ENCODE results near the gene DNAJB11.
"Not testable (repeated sequence)": the region's sequence is repeated elsewhere in the genome, so short reads cannot be mapped to it uniquely, and the experiment has no call there.

DNAJB11 gene

DNA sequence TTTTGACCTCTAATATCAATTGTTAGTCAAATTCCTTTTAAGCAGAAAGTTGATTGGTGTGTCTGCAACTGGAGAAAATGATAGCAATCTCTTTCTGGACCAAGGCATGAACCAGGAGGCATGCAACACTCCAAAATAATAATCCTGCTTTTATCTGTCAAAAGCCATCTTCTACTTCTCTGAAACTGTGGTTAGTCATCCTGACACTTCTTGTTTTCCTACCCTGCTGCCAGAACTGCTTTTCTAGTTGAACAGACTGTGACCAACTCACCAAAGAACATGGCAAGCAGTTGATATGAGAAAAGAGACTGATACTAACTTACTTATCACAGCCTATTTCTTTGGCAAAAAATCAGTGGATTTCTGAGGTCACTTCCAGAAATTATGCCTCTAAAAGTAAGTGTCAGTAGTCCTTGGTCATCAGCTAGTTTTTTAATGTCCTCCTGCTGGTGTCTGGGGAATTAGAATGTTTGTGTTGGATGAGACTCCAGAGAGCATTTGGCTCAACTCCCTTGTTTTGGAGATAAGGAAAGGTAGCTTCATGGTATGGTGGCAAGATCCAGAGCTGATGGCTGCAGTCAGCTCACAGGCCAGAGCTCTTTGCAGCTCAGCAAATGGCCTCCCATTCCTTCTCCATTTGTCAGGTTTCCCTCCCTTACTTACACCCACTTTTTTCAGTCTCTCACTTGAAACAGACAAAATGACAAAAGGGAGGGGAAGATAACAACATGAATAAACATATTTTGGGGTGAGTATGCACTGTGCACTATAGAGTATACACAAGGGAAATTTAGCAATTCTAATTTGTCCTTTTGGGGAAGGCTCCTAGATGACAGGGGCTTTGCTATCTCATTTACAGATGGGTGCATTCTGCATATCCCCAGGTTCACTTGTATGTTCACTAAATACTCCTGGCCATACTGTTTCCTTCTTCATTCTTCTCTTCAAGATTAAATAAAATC lies 33.4 kb upstream of the DNAJB11 start:
- Mint-ChIP-seq H3K27me3 (no peaks in the 10 kb centered on the region), H3K27ac (peak overlapping the region; percentile 74), H3K36me3 (ENCODE audit: low read depth) (peaks cover 11% of the 10 kb centered on the region), H3K4me3 (no peak overlapping the region), H3K9me3 (no peaks in the 10 kb centered on the region), H3K4me1 (ENCODE audit: low read depth) (peaks cover 64% of the 10 kb centered on the region)
- intact Hi-C loops (cut with micrococcal nuclease), result no loop called here

- no peak overlapping the region for H3K4me3 Mint-ChIP-seq
- H3K36me3 Mint-ChIP-seq (ENCODE audit: low read depth), result peaks cover 21% of the 10 kb centered on the region
- no peaks in the 10 kb centered on the region for H3K27me3 Mint-ChIP-seq
- peaks cover 54% of the 10 kb centered on the region for H3K4me1 Mint-ChIP-seq (ENCODE audit: low read depth)
- intact Hi-C loops (cut with micrococcal nuclease), result no loop called here
- H3K9me3 Mint-ChIP-seq, result no peaks in the 10 kb centered on the region
- H3K27ac Mint-ChIP-seq, result no peak overlapping the region
These were observed 31.7 kb upstream of the DNAJB11 start for GRCh38 chr3:186538779-186539178.

DNA sequence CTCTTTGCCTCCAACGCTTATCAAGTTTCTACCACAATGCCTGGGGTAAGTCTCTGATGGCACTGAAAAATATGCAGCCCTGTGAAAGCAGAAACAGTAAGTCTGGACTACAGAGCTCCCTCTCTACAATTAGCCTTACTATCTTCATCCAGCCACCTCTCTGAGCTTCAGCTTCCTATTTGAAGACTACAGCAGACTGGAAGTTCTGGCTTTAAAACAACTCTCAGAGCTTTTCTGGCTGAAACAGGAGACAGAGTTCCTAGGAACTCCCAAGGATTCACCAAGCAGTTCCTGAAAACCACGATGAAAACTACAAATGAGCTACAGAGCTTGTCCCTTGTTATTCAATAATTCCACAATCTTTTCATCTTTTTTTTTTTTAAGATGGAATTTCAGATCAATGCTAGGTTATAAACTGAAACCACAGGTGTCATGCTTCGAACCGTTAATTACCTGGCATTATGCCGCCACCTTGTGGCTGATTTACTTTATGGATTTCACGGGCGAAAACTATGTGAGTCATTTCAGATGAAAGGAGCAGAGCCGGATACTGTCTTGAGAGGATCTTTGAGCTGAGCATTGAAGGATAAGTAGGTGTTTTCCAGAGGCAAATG lies 30.2 kb upstream of the DNAJB11 start:
- H3K27ac Mint-ChIP-seq, result peak overlapping the region; percentile 7
- no peaks in the 10 kb centered on the region for H3K27me3 Mint-ChIP-seq
- H3K4me1 Mint-ChIP-seq (ENCODE audit: low read depth), result peaks cover 39% of the 10 kb centered on the region
- no peaks in the 10 kb centered on the region for H3K9me3 Mint-ChIP-seq
- peaks cover 29% of the 10 kb centered on the region for H3K36me3 Mint-ChIP-seq (ENCODE audit: low read depth)
- no peak overlapping the region for H3K4me3 Mint-ChIP-seq
- intact Hi-C loops (cut with micrococcal nuclease), result loop anchor here (1.0 to 2.0 kb wide), 2 partner anchors 281 to 558 kb away; no protein-coding TSS in a partner anchor

DNA sequence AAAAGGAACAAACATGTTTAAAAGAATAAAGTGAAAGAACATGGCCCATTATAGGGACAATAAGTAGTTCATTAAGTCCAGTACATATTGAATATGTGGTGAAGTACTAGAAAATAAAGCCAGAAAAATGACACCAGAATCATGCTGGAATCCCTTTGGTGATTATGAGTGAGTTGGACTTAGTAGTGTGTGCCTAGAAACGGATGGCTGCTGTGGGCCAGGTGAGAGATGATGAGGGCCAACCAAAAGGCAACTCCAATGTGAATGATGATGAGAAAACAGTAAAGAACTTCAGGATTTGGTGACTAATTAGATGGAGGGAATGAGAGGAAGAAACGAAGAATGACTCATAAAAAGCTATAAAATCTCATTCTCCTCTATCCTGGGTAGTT lies 29.7 kb upstream of the DNAJB11 start:
- Mint-ChIP-seq H3K27me3 (no peaks in the 10 kb centered on the region), H3K36me3 (ENCODE audit: low read depth) (peaks cover 29% of the 10 kb centered on the region), H3K4me1 (ENCODE audit: low read depth) (peaks cover 35% of the 10 kb centered on the region), H3K27ac (peak overlapping the region; percentile 7), H3K4me3 (no peak overlapping the region), H3K9me3 (no peaks in the 10 kb centered on the region)
- intact Hi-C loops (cut with micrococcal nuclease), result loop anchor here (1.0 to 2.0 kb wide), 2 partner anchors 282 to 558 kb away; no protein-coding TSS in a partner anchor

- Mint-ChIP-seq H3K4me3 (no peak within 1 kb of the TSS), H3K27me3 (no peaks in the 10 kb centered on the region), H3K36me3 (ENCODE audit: low read depth) (peaks cover 43% of the 10 kb centered on the region), H3K27ac (no peak within 1 kb of the TSS), H3K9me3 (no peaks in the 10 kb centered on the region), H3K4me1 (ENCODE audit: low read depth) (peaks cover 15% of the 10 kb centered on the region)
- intact Hi-C loops (cut with micrococcal nuclease), result no loop called here
These were observed 26.2 kb upstream of the DNAJB11 start, which contains the start of gene CRYGS for GRCh38 chr3:186544281-186544680. Gene CRYGS, minus strand, starts transcription at chr3:186544380. Its CDS starts 54 bp downstream, at chr3:186544326.

- no peak overlapping the region for H3K27ac Mint-ChIP-seq
- peaks cover 6% of the 10 kb centered on the region for H3K4me1 Mint-ChIP-seq (ENCODE audit: low read depth)
- no peaks in the 10 kb centered on the region for H3K27me3 Mint-ChIP-seq
- no peak overlapping the region for H3K4me3 Mint-ChIP-seq
- intact Hi-C loops (cut with micrococcal nuclease), result no loop called here
- no peaks in the 10 kb centered on the region for H3K9me3 Mint-ChIP-seq
- peaks cover 70% of the 10 kb centered on the region for H3K36me3 Mint-ChIP-seq (ENCODE audit: low read depth)
These were observed 21.0 kb upstream of the DNAJB11 start for GRCh38 chr3:186549497-186549896.

DNA sequence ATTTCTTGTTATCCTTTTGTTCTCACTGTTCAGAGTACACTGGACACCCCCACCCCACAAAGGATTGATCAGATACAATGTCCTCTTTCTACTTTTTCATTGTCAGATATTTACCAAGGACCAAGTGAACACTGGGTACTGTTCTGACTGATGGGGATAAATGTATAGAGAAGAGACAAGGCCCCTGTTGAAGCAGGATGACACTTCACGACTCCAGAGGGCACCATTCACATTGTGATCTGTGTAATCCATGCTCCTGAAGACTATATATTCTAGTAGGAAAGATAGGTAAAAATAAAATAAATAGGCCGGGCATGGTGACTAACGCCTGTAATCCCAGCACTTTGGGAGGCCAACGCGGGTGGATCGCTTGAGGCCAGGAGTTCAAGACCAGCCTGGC lies 19.1 kb upstream of the DNAJB11 start:
- intact Hi-C loops (cut with micrococcal nuclease), result no loop called here
- H3K36me3 Mint-ChIP-seq (ENCODE audit: low read depth), result peaks cover 80% of the 10 kb centered on the region
- no peak overlapping the region for H3K27ac Mint-ChIP-seq
- H3K4me1 Mint-ChIP-seq (ENCODE audit: low read depth), result peaks cover 6% of the 10 kb centered on the region
- H3K4me3 Mint-ChIP-seq, result no peak overlapping the region
- no peaks in the 10 kb centered on the region for H3K27me3 Mint-ChIP-seq
- H3K9me3 Mint-ChIP-seq, result no peaks in the 10 kb centered on the region

GRCh38 chr3:186552408-186553031 lies 18.0 kb upstream of the DNAJB11 start:
- peaks cover 6% of the 10 kb centered on the region for H3K4me1 Mint-ChIP-seq (ENCODE audit: low read depth)
- H3K36me3 Mint-ChIP-seq (ENCODE audit: low read depth), result peaks cover 85% of the 10 kb centered on the region
- H3K27ac Mint-ChIP-seq, result no peak overlapping the region
- no peak overlapping the region for H3K4me3 Mint-ChIP-seq
- intact Hi-C loops (cut with micrococcal nuclease), result no loop called here
- no peaks in the 10 kb centered on the region for H3K27me3 Mint-ChIP-seq
- H3K9me3 Mint-ChIP-seq, result no peaks in the 10 kb centered on the region

DNA sequence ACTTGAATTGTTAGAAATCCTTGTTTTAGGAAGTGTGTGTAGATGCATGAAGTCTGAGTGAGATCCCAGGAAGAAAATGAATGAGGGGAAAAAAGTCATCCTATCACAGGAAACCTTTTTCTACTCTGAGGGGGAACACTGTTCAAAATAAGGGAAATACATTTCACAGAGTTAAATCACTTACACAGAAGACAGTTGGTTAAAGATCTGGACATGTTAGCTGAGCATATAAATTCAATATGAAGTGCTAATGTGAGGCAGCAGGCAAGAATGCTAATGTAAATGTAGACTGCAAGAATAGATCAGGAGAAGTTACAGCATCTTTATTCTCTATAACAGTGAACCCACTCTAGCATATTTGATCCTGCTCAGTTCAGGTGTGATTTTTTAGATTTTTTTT lies 5.9 kb upstream of the DNAJB11 start:
- H3K36me3 Mint-ChIP-seq (ENCODE audit: low read depth), result peaks cover 45% of the 10 kb centered on the region
- intact Hi-C loops (cut with micrococcal nuclease), result no loop called here
- peaks cover 45% of the 10 kb centered on the region for H3K4me1 Mint-ChIP-seq (ENCODE audit: low read depth)
- H3K9me3 Mint-ChIP-seq, result no peaks in the 10 kb centered on the region
- no peak overlapping the region for H3K4me3 Mint-ChIP-seq
- no peak overlapping the region for H3K27ac Mint-ChIP-seq
- H3K27me3 Mint-ChIP-seq, result no peaks in the 10 kb centered on the region

GRCh38 chr3:186566772-186567071 lies 3.8 kb upstream of the DNAJB11 start:
- Mint-ChIP-seq H3K27me3 (no peaks in the 10 kb centered on the region), H3K27ac (peak overlapping the region; percentile 89), H3K4me1 (ENCODE audit: low read depth) (peaks cover 53% of the 10 kb centered on the region), H3K4me3 (peak overlapping the region; percentile 87), H3K36me3 (ENCODE audit: low read depth) (peaks cover 44% of the 10 kb centered on the region), H3K9me3 (no peaks in the 10 kb centered on the region)
- intact Hi-C loops (cut with micrococcal nuclease), result no loop called here

DNA sequence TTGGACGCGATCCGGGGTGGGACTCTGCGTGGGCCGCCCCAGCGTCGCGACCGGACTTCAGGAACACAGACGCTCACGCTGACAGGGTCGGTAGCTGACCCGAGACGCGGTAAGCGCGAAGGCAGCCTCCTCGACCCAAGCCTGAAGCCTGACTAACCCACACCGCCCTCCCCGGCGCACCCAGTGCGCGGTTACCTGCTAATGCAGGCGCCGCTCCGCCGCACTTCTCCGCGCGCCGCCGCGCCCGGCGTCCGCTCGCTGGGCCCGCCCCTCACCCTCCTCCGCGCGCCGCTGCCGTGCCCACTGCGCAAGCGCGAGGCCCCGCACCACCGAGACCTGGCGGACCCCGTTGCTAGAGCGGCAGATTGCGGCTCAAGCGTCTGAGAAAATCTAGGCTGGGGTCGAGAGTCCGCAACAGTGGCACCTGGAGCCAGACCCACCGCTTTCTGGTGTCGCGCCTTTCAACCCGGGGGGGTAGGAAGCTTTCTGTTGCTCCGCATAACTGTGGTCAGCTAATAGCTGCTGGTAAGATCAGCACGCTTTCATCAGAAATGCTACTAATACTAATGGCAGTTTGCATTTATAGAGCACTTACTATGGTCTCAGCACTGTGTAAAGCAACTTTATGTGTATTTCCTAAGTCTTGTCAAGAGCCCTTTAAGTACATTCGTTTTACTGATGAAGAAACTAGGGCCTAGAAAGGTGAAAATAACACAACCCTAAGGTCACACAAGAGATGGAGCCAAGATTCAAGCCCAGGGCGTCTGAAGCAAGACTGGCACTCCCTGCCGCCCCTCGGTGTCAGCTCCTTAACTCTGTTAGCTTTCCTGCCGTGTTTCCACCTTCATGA lies 3.2 kb upstream of the DNAJB11 start, which contains the start of gene TBCCD1:
TBCCD1 (minus strand) TSS at position 268 of the 850 bp plus-strand sequence. CDS start 3,010 bp downstream, outside the sequence.
- Mint-ChIP-seq H3K27me3 (no peaks in the 10 kb centered on the region), H3K4me1 (ENCODE audit: low read depth) (peaks cover 53% of the 10 kb centered on the region)
- intact Hi-C loops (cut with micrococcal nuclease), result no loop called here

DNA sequence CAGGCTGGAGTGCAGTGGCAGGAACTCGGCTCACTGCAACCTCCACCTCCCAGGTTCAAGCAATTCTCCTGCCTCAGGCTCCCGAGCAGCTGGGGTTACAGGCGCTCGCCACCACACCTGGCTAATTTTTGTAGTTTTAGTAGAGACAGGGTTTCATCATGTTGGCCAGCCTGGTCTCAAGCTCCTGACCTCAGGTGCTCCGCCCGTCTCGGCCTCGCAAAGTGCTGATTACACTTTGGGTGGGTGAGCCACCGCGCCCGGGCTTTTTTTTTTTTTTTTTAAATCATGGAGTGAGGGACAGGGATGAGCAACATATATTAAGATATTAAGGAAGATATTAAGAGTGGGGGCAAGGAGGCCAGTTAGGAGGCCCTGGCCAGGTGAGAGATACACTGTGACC lies 1.2 kb upstream of the DNAJB11 start:
- peaks cover 50% of the 10 kb centered on the region for H3K4me1 Mint-ChIP-seq (ENCODE audit: low read depth)
- H3K27me3 Mint-ChIP-seq; intact Hi-C loops (cut with micrococcal nuclease); H3K9me3 Mint-ChIP-seq: not testable (repeated sequence)
- H3K4me3 Mint-ChIP-seq, result peak overlapping the region; percentile 86
- H3K36me3 Mint-ChIP-seq (ENCODE audit: low read depth), result peaks cover 45% of the 10 kb centered on the region
- peak overlapping the region; percentile 96 for H3K27ac Mint-ChIP-seq

More for the DNA sequence above, 3.2 kb upstream of the DNAJB11 start, which contains the start of gene TBCCD1:
- Mint-ChIP-seq H3K36me3 (ENCODE audit: low read depth) (peaks cover 42% of the 10 kb centered on the region), H3K27ac (peak within 1 kb of the TSS; percentile 89), H3K9me3 (no peaks in the 10 kb centered on the region), H3K4me3 (peak within 1 kb of the TSS; percentile 87)

GRCh38 chr3:186569779-186570095 lies 783 bp upstream of the DNAJB11 start:
- Mint-ChIP-seq H3K4me3 (peak overlapping the region; percentile 86), H3K9me3 (no peaks in the 10 kb centered on the region), H3K4me1 (ENCODE audit: low read depth) (peaks cover 53% of the 10 kb centered on the region), H3K27ac (peak overlapping the region; percentile 96), H3K36me3 (ENCODE audit: low read depth) (peaks cover 49% of the 10 kb centered on the region), H3K27me3 (no peaks in the 10 kb centered on the region)
- intact Hi-C loops (cut with micrococcal nuclease), result loop anchor here (5.0 to 10.0 kb wide), 2 partner anchors 213 to 475 kb away; partner anchors contain the start of gene EIF4A2

Measured in dendritic cell treated with granulocyte-macrophage colony-stimulating factor and Interleukin-4, amounts not matched to agents 40 ng/mL and 50 ng/mL, for 4 days (primary cell).